Measurements from ENCODE around the gene PI4KA. TPM values are rescaled to one million over a fixed set of nuclear protein-coding genes. Genes with fewer than 3 reads are reported as not detected.
"Not testable (repeated sequence)": the region's sequence is repeated elsewhere in the genome, so short reads cannot be mapped to it uniquely, and the experiment has no call there.

Gene PI4KA
- total and polyA plus RNA-seq, 2 donors (not counting 1 experiment from before 2014, with no cell fraction given): 26.4 to 40.6 TPM

DNA sequence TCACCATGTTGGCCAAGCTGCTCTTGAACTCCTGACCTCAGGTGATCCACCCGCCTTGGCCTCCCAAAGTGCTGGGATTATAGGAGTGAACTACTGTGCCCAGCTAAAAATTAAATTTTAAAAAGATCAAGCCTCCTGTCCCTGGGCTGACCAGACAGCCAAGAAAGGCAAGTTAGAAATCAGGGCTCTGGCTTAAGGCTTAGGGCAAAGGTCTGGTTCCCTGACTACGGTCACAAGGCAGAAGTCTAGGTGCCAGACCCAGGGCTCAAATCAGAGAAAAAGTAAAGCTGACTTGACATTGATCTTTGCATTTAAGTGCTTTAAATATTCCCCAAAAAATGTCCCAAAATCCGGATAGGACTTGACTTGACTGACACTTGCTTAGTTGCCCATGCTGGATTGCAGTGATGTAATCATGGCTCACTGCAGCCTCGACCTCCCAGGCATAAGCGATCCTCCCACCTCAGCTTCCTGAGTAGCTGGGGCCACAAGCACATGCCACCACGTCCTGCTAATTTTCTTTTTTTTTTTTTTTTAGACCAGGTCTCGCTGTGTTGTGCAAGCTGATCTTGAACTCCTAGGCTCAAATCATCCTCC, 41.3 kb upstream of the PI4KA start:
- Histone ChIP-seq H3K4me3 (replicated peaks in 1 of 4; ENCODE audit: control extremely low read depth in 1 of 4, insufficient read depth in 1 of 4, low read depth in 3 of 4, low read length in 4 of 4) (no peak overlapping the region), H3K4me2 (ENCODE audit: extremely low read depth, insufficient read depth, low read length) (no peak overlapping the region), H4K20me1 (ENCODE audit: control insufficient read depth, extremely low read depth, insufficient read depth, low read length) (no peaks in the 10 kb centered on the region), H3K36me3 (ENCODE audit: control insufficient read depth, insufficient read depth, low read length) (no peaks in the 10 kb centered on the region), H3K79me2 (ENCODE audit: control insufficient read depth, insufficient read depth, low read length) (no peaks in the 10 kb centered on the region), H3K9ac (ENCODE audit: insufficient read depth, low read length) (no peak overlapping the region), H3K27ac (ENCODE audit: insufficient read depth, low read length) (no peak overlapping the region), H3K27me3 (ENCODE audit: control insufficient read depth, insufficient read depth, low read length) (no peaks in the 10 kb centered on the region), H3K9me3 (ENCODE audit: control insufficient read depth, insufficient read depth, low read depth, low read length) (no peaks in the 10 kb centered on the region), H2AFZ (ENCODE audit: low read length) (no peak overlapping the region), H3K4me1 (ENCODE audit: control insufficient read depth, extremely low read depth, insufficient read depth, low read length) (peaks cover 8% of the 10 kb centered on the region)
- TF ChIP-seq CTCF (conservative IDR thresholded peaks at IDR 0.05 in 1 of 2, IDR thresholded peaks at IDR 0.05 in 1 of 2; ENCODE audit: low read depth in 1 of 2, low read length in 2 of 2) (no peak), EZH2 (IDR thresholded peaks at IDR 0.05; ENCODE audit: low read length, missing control alignments) (no peak)
- no peak for DNase-seq (ENCODE audit: low read depth in 2 of 2)

DNA sequence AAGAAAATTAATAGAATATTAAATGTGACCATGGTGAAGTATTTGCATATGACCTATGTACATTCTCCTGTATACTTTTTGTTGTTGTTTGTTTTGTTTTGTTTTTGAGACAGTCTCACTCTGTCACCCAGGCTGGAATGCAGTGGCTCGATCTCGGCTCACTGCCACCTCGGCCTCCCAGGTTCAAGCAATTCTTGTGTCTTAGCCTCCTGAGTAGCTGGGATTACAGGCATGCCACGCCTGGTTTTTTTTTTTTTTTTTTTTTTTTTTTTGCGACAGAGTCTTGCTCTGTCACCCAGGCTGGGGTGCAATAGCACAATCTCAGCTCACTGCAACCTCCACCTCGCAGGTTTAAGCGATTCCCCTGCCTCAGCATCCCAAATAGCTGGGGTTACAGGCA, 39.1 kb upstream of the PI4KA start:
- H3K4me1 ChIP-seq (ENCODE audit: control insufficient read depth, extremely low read depth, insufficient read depth, low read length); H3K36me3 ChIP-seq (ENCODE audit: control insufficient read depth, insufficient read depth, low read length); H4K20me1 ChIP-seq (ENCODE audit: control insufficient read depth, extremely low read depth, insufficient read depth, low read length); H3K27me3 ChIP-seq (ENCODE audit: control insufficient read depth, insufficient read depth, low read length); H3K79me2 ChIP-seq (ENCODE audit: control insufficient read depth, insufficient read depth, low read length); H3K4me2 ChIP-seq (ENCODE audit: extremely low read depth, insufficient read depth, low read length); H3K27ac ChIP-seq (ENCODE audit: insufficient read depth, low read length); H2AFZ ChIP-seq (ENCODE audit: low read length); H3K9me3 ChIP-seq (ENCODE audit: control insufficient read depth, insufficient read depth, low read depth, low read length); H3K9ac ChIP-seq (ENCODE audit: insufficient read depth, low read length); DNase-seq (ENCODE audit: low read depth in 2 of 2); H3K4me3 ChIP-seq (replicated peaks in 1 of 4; ENCODE audit: control extremely low read depth in 1 of 4, insufficient read depth in 1 of 4, low read depth in 3 of 4, low read length in 4 of 4): not testable (repeated sequence)

DNA sequence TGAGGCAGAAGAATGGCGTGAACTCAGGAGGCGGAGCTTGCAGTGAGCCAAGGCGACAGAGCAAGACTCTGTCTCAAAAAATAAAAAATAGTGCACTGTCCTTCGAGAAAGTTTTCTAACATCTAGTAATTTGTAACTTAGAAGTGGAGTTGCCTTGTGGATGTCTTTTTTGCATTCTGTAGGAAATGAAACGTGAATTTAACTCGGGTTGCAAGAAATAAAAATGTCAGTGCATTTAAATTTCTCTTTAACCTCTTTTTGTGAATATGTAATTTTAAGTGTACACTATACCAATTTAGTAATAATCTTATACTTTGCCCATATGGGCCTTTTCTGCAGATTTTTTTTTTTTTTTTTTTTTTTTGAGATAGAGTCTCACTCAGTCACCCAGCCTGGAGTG, 32.4 kb upstream of the PI4KA start:
- Histone ChIP-seq H2AFZ (ENCODE audit: low read length) (no peak overlapping the region), H3K4me3 (replicated peaks in 1 of 4; ENCODE audit: control extremely low read depth in 1 of 4, insufficient read depth in 1 of 4, low read depth in 3 of 4, low read length in 4 of 4) (no peak overlapping the region), H3K79me2 (ENCODE audit: control insufficient read depth, insufficient read depth, low read length) (no peaks in the 10 kb centered on the region), H3K27me3 (ENCODE audit: control insufficient read depth, insufficient read depth, low read length) (no peaks in the 10 kb centered on the region), H3K27ac (ENCODE audit: insufficient read depth, low read length) (no peak overlapping the region), H3K9me3 (ENCODE audit: control insufficient read depth, insufficient read depth, low read depth, low read length) (no peaks in the 10 kb centered on the region), H3K9ac (ENCODE audit: insufficient read depth, low read length) (no peak overlapping the region), H3K36me3 (ENCODE audit: control insufficient read depth, insufficient read depth, low read length) (peaks cover 3% of the 10 kb centered on the region), H4K20me1 (ENCODE audit: control insufficient read depth, extremely low read depth, insufficient read depth, low read length) (no peaks in the 10 kb centered on the region), H3K4me2 (ENCODE audit: extremely low read depth, insufficient read depth, low read length) (no peak overlapping the region), H3K4me1 (ENCODE audit: control insufficient read depth, extremely low read depth, insufficient read depth, low read length) (no peaks in the 10 kb centered on the region)
- DNase-seq (ENCODE audit: low read depth in 2 of 2): no peak
- no peak for TF ChIP-seq EZH2 (IDR thresholded peaks at IDR 0.05; ENCODE audit: low read length, missing control alignments)
- no peak for TF ChIP-seq CTCF (conservative IDR thresholded peaks at IDR 0.05 in 1 of 2, IDR thresholded peaks at IDR 0.05 in 1 of 2; ENCODE audit: low read depth in 1 of 2, low read length in 2 of 2)
